IMR-90 (cell line): Measurements from ENCODE around the gene NPEPPS. TPM values are rescaled to one million over a fixed set of nuclear protein-coding genes. Genes with fewer than 3 reads are reported as not detected.

ENCODE experiments used
- ATAC-seq: fragments of 200-7000 bp; cut with Tn5 transposase; 2 replicates; pipeline ENCODE4 v1.9.1; 2020; ENCODE audit warnings: low read depth, mild to moderate bottlenecking, moderate library complexity
- BruUV-seq: library from RNA; stranded (reverse); fragments of 400-500 nt; replicated peaks from 2 replicates; lab custom pipeline; 2021; lab: Mats Ljungman, UMichigan
- CTCF ChIA-PET: fragments of 300-600 bp; formaldehyde crosslinking; extraction: SDS; loops from one replicate; lab custom pipeline; 2021; ENCODE audit warnings: antibody characterized with exemption; lab: Yijun Ruan, JAX
- POLR2A ChIA-PET: fragments of 300-600 bp; sonication (Branson Sonifier 250); formaldehyde crosslinking; loops from one replicate; lab custom pipeline; 2022; ENCODE audit warnings: antibody characterized with exemption; ENCODE audit not compliant: unreplicated experiment; lab: Charles Lee
- DNase-seq: peaks from one replicate; pipeline ENCODE4 v3.0.0; 2013
- H2AFZ ChIP-seq: replicated peaks from 2 replicates; pipeline ENCODE3; 2013; ENCODE audit warnings: low read length, mild to moderate bottlenecking; ENCODE audit not compliant: poor library complexity
- H2AK5ac ChIP-seq: 2 replicates; pipeline ENCODE4 v1.6.1; 2013; ENCODE audit warnings: low read depth, low read length, inconsistent platforms
- H2AK9ac ChIP-seq: replicated peaks from 2 replicates; pipeline ENCODE3; 2013; ENCODE audit warnings: mild to moderate bottlenecking, low read depth, low read length, moderate library complexity; ENCODE audit not compliant: poor library complexity
- H2BK120ac ChIP-seq: 2 replicates; pipeline ENCODE4 v1.6.1; 2013; ENCODE audit warnings: low read depth, low read length, inconsistent platforms
- H2BK15ac ChIP-seq: 3 replicates; pipeline ENCODE4 v1.6.1; 2013; ENCODE audit warnings: low read depth, low read length, inconsistent platforms
- H2BK20ac ChIP-seq: 2 replicates; pipeline ENCODE4 v1.6.1; 2013; ENCODE audit warnings: low read depth, mild to moderate bottlenecking, inconsistent platforms, low read length, moderate library complexity
- H2BK5ac ChIP-seq: 2 replicates; pipeline ENCODE4 v1.6.1; 2013; ENCODE audit warnings: mild to moderate bottlenecking, low read depth, low read length, inconsistent platforms; ENCODE audit not compliant: poor library complexity, severe bottlenecking
- H3K14ac ChIP-seq: replicated peaks from 2 replicates; pipeline ENCODE4 v1.6.1; 2013; ENCODE audit warnings: low read depth, low read length, inconsistent platforms
- H3K18ac ChIP-seq: 2 replicates; pipeline ENCODE4 v1.6.1; 2013; ENCODE audit warnings: low read depth, low read length, control low read depth
- H3K23ac ChIP-seq: 2 replicates; pipeline ENCODE4 v1.6.1; 2013; ENCODE audit warnings: low read depth, low read length, inconsistent platforms
- H3K27ac ChIP-seq: 2 replicates; pipeline ENCODE4 v1.5.1; 2013; ENCODE audit warnings: mild to moderate bottlenecking, control low read depth, low read length; ENCODE audit not compliant: insufficient read depth
- H3K27me3 ChIP-seq: 2 replicates; pipeline ENCODE4 v1.6.1; 2013; ENCODE audit warnings: low read length; ENCODE audit not compliant: control insufficient read depth, insufficient read depth
- H3K36me3 ChIP-seq: 2 replicates; pipeline ENCODE4 v1.6.1; 2013; ENCODE audit warnings: low read length, mixed read lengths; ENCODE audit not compliant: control insufficient read depth, insufficient read depth
- H3K4ac ChIP-seq: 2 replicates; pipeline ENCODE4 v1.6.1; 2013; ENCODE audit warnings: low read depth, low read length, inconsistent platforms
- H3K4me1 ChIP-seq: 2 replicates; pipeline ENCODE4 v1.6.1; 2013; ENCODE audit warnings: low read length, mixed read lengths; ENCODE audit not compliant: control insufficient read depth, insufficient read depth
- H3K4me2 ChIP-seq: 2 replicates; pipeline ENCODE4 v1.6.1; 2013; ENCODE audit warnings: low read depth, mild to moderate bottlenecking, control low read depth, low read length, moderate library complexity
- H3K4me3 ChIP-seq: 2 replicates; pipeline ENCODE4 v1.5.1; 2013; ENCODE audit warnings: low read depth, mild to moderate bottlenecking, control low read depth, low read length, moderate library complexity; ENCODE audit not compliant: insufficient read depth
- H3K56ac ChIP-seq: 2 replicates; pipeline ENCODE4 v1.6.1; 2013; ENCODE audit warnings: low read length, inconsistent platforms; ENCODE audit not compliant: insufficient read depth; ENCODE audit errors: extremely low read depth
- H3K79me1 ChIP-seq, 2 experiments: 2 replicates each; pipeline ENCODE4 v1.6.1; 2013; ENCODE audit warnings: low read length in 2 of 2, inconsistent platforms in 1 of 2, low read depth in 1 of 2
- H3K9ac ChIP-seq: 2 replicates; pipeline ENCODE4 v1.6.1; 2013; ENCODE audit warnings: low read depth, low read length, control low read depth
- H3K9me1 ChIP-seq: 2 replicates; pipeline ENCODE4 v1.6.1; 2013; ENCODE audit warnings: low read length, inconsistent platforms; ENCODE audit not compliant: insufficient read depth
- H3K9me3 ChIP-seq: 2 replicates; pipeline ENCODE4 v1.6.1; 2013; ENCODE audit warnings: low read length; ENCODE audit not compliant: control insufficient read depth, insufficient read depth
- H4K20me1 ChIP-seq: 2 replicates; pipeline ENCODE4 v1.6.1; 2013; ENCODE audit warnings: low read length, inconsistent platforms; ENCODE audit not compliant: insufficient read depth
- H4K5ac ChIP-seq: 2 replicates; pipeline ENCODE4 v1.6.1; 2013; ENCODE audit warnings: mild to moderate bottlenecking, low read depth, low read length, control low read depth
- H4K8ac ChIP-seq, 2 experiments: 2 replicates each; pipeline ENCODE4 v1.6.1; 2013; ENCODE audit warnings: low read depth in 2 of 2, low read length in 2 of 2, control low read depth in 1 of 2, inconsistent platforms in 1 of 2
- H4K91ac ChIP-seq: 2 replicates; pipeline ENCODE4 v1.6.1; 2013; ENCODE audit warnings: low read depth, low read length, inconsistent platforms; ENCODE audit not compliant: insufficient read depth
- BHLHE40 ChIP-seq: fragments of 150-350 bp; IDR thresholded peaks from 2 replicates; pipeline ENCODE4 v1.6.1; 2016; ENCODE audit warnings: mild to moderate bottlenecking, low read depth, low read length
- CEBPB ChIP-seq: IDR thresholded peaks from 2 replicates; pipeline ENCODE4 v1.6.1; 2012; ENCODE audit warnings: low read depth, low read length, improper control_type of control experiment
- CHD1 ChIP-seq: IDR thresholded peaks from 2 replicates; pipeline ENCODE4 v1.6.1; 2012; ENCODE audit warnings: low read depth, low read length, improper control_type of control experiment
- CTCF ChIP-seq: conservative IDR thresholded peaks from 2 replicates; pipeline ENCODE4 v1.5.1; 2012; ENCODE audit warnings: mild to moderate bottlenecking, low read depth, low read length, improper control_type of control experiment
- ELK1 ChIP-seq: fragments of 150-350 bp; IDR thresholded peaks from 2 replicates; pipeline ENCODE4 v1.6.1; 2016; ENCODE audit warnings: low read depth, mild to moderate bottlenecking, low read length, moderate library complexity, borderline replicate concordance
- MAFK ChIP-seq: IDR thresholded peaks from 2 replicates; pipeline ENCODE4 v1.6.1; 2012; ENCODE audit warnings: low read depth, low read length, improper control_type of control experiment
- MAZ ChIP-seq: IDR thresholded peaks from 2 replicates; pipeline ENCODE4 v1.6.1; 2012; ENCODE audit warnings: low read depth, mild to moderate bottlenecking, low read length, improper control_type of control experiment, moderate library complexity, borderline replicate concordance
- MXI1 ChIP-seq: IDR thresholded peaks from 2 replicates; pipeline ENCODE4 v1.6.1; 2012; ENCODE audit warnings: low read depth, mild to moderate bottlenecking, low read length, moderate library complexity, borderline replicate concordance
- NFE2L2 ChIP-seq: fragments of 150-350 bp; IDR thresholded peaks from 2 replicates; pipeline ENCODE4 v1.6.1; 2016; ENCODE audit warnings: low read depth, mild to moderate bottlenecking, low read length
- POLR2A ChIP-seq: IDR thresholded peaks from 2 replicates; pipeline ENCODE4 v1.6.1; 2012; ENCODE audit warnings: mild to moderate bottlenecking, low read depth, low read length
- RAD21 ChIP-seq: IDR thresholded peaks from 2 replicates; pipeline ENCODE4 v1.6.1; 2012; ENCODE audit warnings: low read length, improper control_type of control experiment
- RCOR1 ChIP-seq: IDR thresholded peaks from 2 replicates; pipeline ENCODE4 v1.6.1; 2012; ENCODE audit warnings: mild to moderate bottlenecking, low read length, improper control_type of control experiment; ENCODE audit not compliant: insufficient replicate concordance
- RFX5 ChIP-seq: IDR thresholded peaks from 2 replicates; pipeline ENCODE4 v1.8.0; 2012; ENCODE audit warnings: low read depth, mild to moderate bottlenecking, low read length, moderate library complexity
- SMC3 ChIP-seq: fragments of 150-350 bp; IDR thresholded peaks from 2 replicates; pipeline ENCODE4 v1.6.1; 2016; ENCODE audit warnings: low read depth, mild to moderate bottlenecking, antibody characterized with exemption, low read length, moderate library complexity
- WGBS, 2 experiments: methylation state at CpG; one replicate each; pipeline versions ENCODE4 v1.1.5 to v1.1.7; 2013; ENCODE audit warnings: missing lambda C conversion rate in 2 of 2; ENCODE audit not compliant: insufficient read length in 1 of 2; ENCODE audit errors: extremely low coverage in 2 of 2; 5-methylcytosine and 5-hydroxymethylcytosine counted together
- dilution Hi-C: fragments of 300-500 bp; cut with HindIII; formaldehyde crosslinking; loops from one replicate; pipeline ENCODE4 v1.14.3; 2018; ENCODE audit warnings: low sequenced_read_pairs; ENCODE audit not compliant: unreplicated experiment
- in situ Hi-C: fragments of 300-500 bp; cut with MboI; formaldehyde crosslinking; loops from 3 replicates; pipeline ENCODE4 v1.14.3; 2019; ENCODE audit warnings: low sequenced_read_pairs, inconsistent platforms, mixed read lengths
- intact Hi-C: fragments of 100-400 bp; cut with micrococcal nuclease; formaldehyde crosslinking; loops from 2 replicates; pipeline ENCODE4 v1.10.0; 2022
- polyA plus RNA-seq, 3 experiments: library from polyadenylated mRNA; depleted of rRNA; stranded (reverse); fragments of >200 nt; gene quantifications; 2 replicates each; pipeline ENCODE4 v1.2.3, GENCODE V29; 2012; ENCODE audit warnings: low replicate concordance in 1 of 3
- total RNA-seq: library from RNA; depleted of rRNA; stranded (reverse); fragments of >200 nt; gene quantifications from 2 replicates; pipeline ENCODE4 v1.2.3, GENCODE V29; 2012

Gene NPEPPS
- total and polyA plus RNA-seq, 2 of the 4 experiments (the other 2 are of a cell fraction), result 54.1 to 64.6 TPM

DNA sequence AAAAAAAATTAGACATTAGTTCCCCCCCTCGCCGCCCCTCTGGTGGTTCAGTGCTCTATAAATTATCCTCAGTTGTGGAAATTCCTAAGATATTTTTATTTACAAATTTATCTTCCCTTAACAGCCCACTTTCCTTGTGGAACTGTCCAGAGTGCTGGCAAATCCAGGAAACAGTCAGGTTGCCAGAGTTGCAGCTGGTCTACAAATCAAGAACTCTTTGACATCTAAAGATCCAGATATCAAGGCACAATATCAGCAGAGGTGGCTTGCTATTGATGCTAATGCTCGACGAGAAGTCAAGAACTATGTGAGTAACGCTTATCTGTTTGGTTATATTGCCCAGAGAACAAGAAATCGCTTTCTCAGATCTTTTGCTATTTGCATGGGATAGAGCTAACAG is 121.7 kb downstream of the NPEPPS start:
- ChIA-PET POLR2A (interaction anchor here (0.5 kb wide), 1 partner anchor 292 kb away, joined by 4 read pairs; no protein-coding TSS in a partner anchor), CTCF (no interaction called here)
- intact Hi-C loops (loop anchor here (5.0 kb wide), 1 partner anchor 145 kb away; no protein-coding TSS in a partner anchor), dilution Hi-C loops (no loop called here), in situ Hi-C loops (loop anchor here (10.0 kb wide), 1 partner anchor 508 kb away; no protein-coding TSS in a partner anchor)
- Histone ChIP-seq H3K27ac (no peak overlapping the region), H3K79me1 (peaks cover 24 to 69% of the 10 kb centered on the region in 2 experiments), H3K4me2 (no peak overlapping the region), H2AK5ac (no peak overlapping the region), H3K9me1 (peaks cover 11% of the 10 kb centered on the region), H3K4me1 (peaks cover 5% of the 10 kb centered on the region; the same call in 1 of the 2 replicates), H2BK15ac (no peak overlapping the region), H3K4me3 (no peak overlapping the region), H3K27me3 (no peaks in the 10 kb centered on the region), H2AK9ac (no peak overlapping the region), H3K18ac (no peak overlapping the region), H4K5ac (no peak overlapping the region), H3K4ac (no peak overlapping the region), H3K36me3 (peaks cover 40% of the 10 kb centered on the region), H2BK5ac (no peak overlapping the region), H4K91ac (no peak overlapping the region), H3K56ac (no peak overlapping the region), H2BK20ac (no peak overlapping the region), H3K14ac (no peak overlapping the region), H3K9me3 (no peaks in the 10 kb centered on the region), H2BK120ac (no peak overlapping the region), H2AFZ (no peak overlapping the region), H3K9ac (no peak overlapping the region), H4K20me1 (peaks cover 59% of the 10 kb centered on the region), H4K8ac (no peak overlapping the region), H3K23ac (no peak overlapping the region)
- no CpG with 5 or more reads among the region's 6 CpGs for WGBS, 2 experiments
- ATAC-seq (no peak), DNase-seq (peak; percentile 13)
- no TSS peak for BruUV-seq
- TF ChIP-seq BHLHE40 (no peak), CHD1 (no peak), MAFK (no peak), NFE2L2 (no peak), RCOR1 (no peak), SMC3 (no peak), MAZ (no peak), RFX5 (no peak), CEBPB (no peak), ELK1 (no peak), CTCF (no peak), POLR2A (no peak), RAD21 (no peak), MXI1 (no peak)
